PC-3 (cell line): Measurements from ENCODE around the gene ING3. TPM values are rescaled to one million over a fixed set of nuclear protein-coding genes. Genes with fewer than 3 reads are reported as not detected.
"Not testable (repeated sequence)": the region's sequence is repeated elsewhere in the genome, so short reads cannot be mapped to it uniquely, and the experiment has no call there.

Source experiments
- ATAC-seq: fragments of 200-7000 bp; cut with Tn5 transposase; 2 replicates; pipeline ENCODE4 v1.9.1; 2020; ENCODE audit warnings: mild to moderate bottlenecking, moderate library complexity
- BruUV-seq: library from RNA; stranded (reverse); fragments of 400-500 nt; replicated peaks from 2 replicates; lab custom pipeline; 2021; lab: Mats Ljungman, UMichigan
- CTCF ChIA-PET: fragments of 300-600 bp; sonication (Branson Sonifier 250); formaldehyde crosslinking; loops from one replicate; lab custom pipeline; 2022; ENCODE audit warnings: antibody characterized with exemption; lab: Charles Lee
- POLR2A ChIA-PET: fragments of 300-600 bp; sonication (Branson Sonifier 250); formaldehyde crosslinking; loops from one replicate; lab custom pipeline; 2022; ENCODE audit warnings: antibody characterized with exemption; ENCODE audit not compliant: unreplicated experiment; lab: Charles Lee
- DNase-seq: peaks from one replicate; pipeline ENCODE4 v3.0.0-alpha.2; 2015
- H2AFZ ChIP-seq: fragments of 300-600 bp; sonication (generic); 2 replicates; pipeline ENCODE4 v1.6.0; 2016; ENCODE audit warnings: antibody characterized with exemption, low read length
- H3F3A ChIP-seq: fragments of 300-600 bp; sonication (generic); one replicate; pipeline ENCODE4 v1.6.0; 2017; ENCODE audit warnings: antibody characterized with exemption, low read length, control low read depth, mild to moderate bottlenecking; ENCODE audit not compliant: unreplicated experiment
- H3K27ac ChIP-seq: fragments of 300-600 bp; sonication (generic); 2 replicates; pipeline ENCODE4 v1.5.1; 2016; ENCODE audit warnings: mild to moderate bottlenecking, low read length
- H3K27me3 ChIP-seq: fragments of 300-600 bp; sonication (generic); 2 replicates; pipeline ENCODE4 v1.6.1; 2016; ENCODE audit warnings: low read length, mixed read lengths
- H3K36me3 ChIP-seq: fragments of 300-600 bp; sonication (generic); 2 replicates; pipeline ENCODE4 v1.6.1; 2016; ENCODE audit warnings: low read depth, mixed run types, low read length, mixed read lengths
- H3K4me1 ChIP-seq: fragments of 300-600 bp; sonication (generic); 2 replicates; pipeline ENCODE4 v1.5.1; 2016; ENCODE audit warnings: low read length; ENCODE audit not compliant: insufficient read depth
- H3K4me2 ChIP-seq: fragments of 300-600 bp; sonication (generic); 2 replicates; pipeline ENCODE4 v1.6.0; 2016; ENCODE audit warnings: low read length
- H3K4me3 ChIP-seq: fragments of 300-600 bp; sonication (generic); 2 replicates; pipeline ENCODE4 v1.5.1; 2016; ENCODE audit warnings: mild to moderate bottlenecking, low read length, mixed read lengths
- H3K79me2 ChIP-seq: fragments of 300-600 bp; sonication (generic); 2 replicates; pipeline ENCODE4 v1.6.1; 2017; ENCODE audit warnings: low read length, mixed read lengths
- H3K9ac ChIP-seq: fragments of 300-600 bp; sonication (generic); 2 replicates; pipeline ENCODE4 v1.6.0; 2016; ENCODE audit warnings: mild to moderate bottlenecking, low read length
- H3K9me2 ChIP-seq: fragments of 300-600 bp; sonication (generic); replicated peaks from 2 replicates; pipeline ENCODE4 v1.6.1; 2016; ENCODE audit warnings: mixed run types, low read length, mixed read lengths
- H3K9me3 ChIP-seq: fragments of 300-600 bp; sonication (generic); 2 replicates; pipeline ENCODE4 v1.6.1; 2016; ENCODE audit warnings: low read length, mixed read lengths
- H4K20me1 ChIP-seq: fragments of 300-600 bp; sonication (generic); 2 replicates; pipeline ENCODE4 v1.6.1; 2016; ENCODE audit warnings: low read length, mixed read lengths
- CTCF ChIP-seq: fragments of 300-600 bp; sonication (generic); conservative IDR thresholded peaks from 2 replicates; pipeline ENCODE4 v1.5.1; 2017; ENCODE audit warnings: antibody characterized with exemption, low read depth, mild to moderate bottlenecking, low read length
- EZH2 ChIP-seq: fragments of 300-600 bp; sonication (generic); IDR thresholded peaks from one replicate; pipeline ENCODE4 v1.6.1; 2017; ENCODE audit warnings: antibody characterized with exemption, mild to moderate bottlenecking, low read length; ENCODE audit not compliant: unreplicated experiment
- EZH2phosphoT487 ChIP-seq: fragments of 300-600 bp; sonication (generic); IDR thresholded peaks from 2 replicates; pipeline ENCODE4 v1.6.1; 2018; ENCODE audit warnings: mild to moderate bottlenecking, antibody characterized with exemption, low read length, borderline replicate concordance
- intact Hi-C: fragments of 100-400 bp; cut with micrococcal nuclease; formaldehyde crosslinking; loops from 2 replicates; pipeline ENCODE4 v1.9.0; 2023
- total RNA-seq: library from RNA; depleted of rRNA; stranded (reverse); fragments of >200 nt; gene quantifications from 2 replicates; pipeline ENCODE4 v1.2.3, GENCODE V29; 2014

The ING3 gene
- total RNA-seq, 1 experiment from 2014 or later = 12.8 TPM

- no TSS peak for BruUV-seq
These were observed 53.6 kb downstream of the ING3 start for GRCh38 chr7:121003986-121004685.

GRCh38 chr7:121005058-121005457 is 54.5 kb downstream of the ING3 start:
- H2AFZ ChIP-seq, CTCF ChIA-PET, H3K9me3 ChIP-seq, intact Hi-C loops, H3K79me2 ChIP-seq, H4K20me1 ChIP-seq, H3K9ac ChIP-seq, H3K4me2 ChIP-seq, H3F3A ChIP-seq, DNase-seq, H3K9me2 ChIP-seq, BruUV-seq, H3K4me3 ChIP-seq, H3K36me3 ChIP-seq, H3K27me3 ChIP-seq, POLR2A ChIA-PET, ATAC-seq, H3K27ac ChIP-seq: not testable (repeated sequence)
- H3K4me1 ChIP-seq = peaks cover 29% of the 10 kb centered on the region

More at GRCh38 chr7:121003986-121004685, 53.6 kb downstream of the ING3 start:
- Histone ChIP-seq H2AFZ (no peak overlapping the region), H3K4me2 (no peak overlapping the region), H3K9me2 (no peaks in the 10 kb centered on the region), H3K27me3 (no peaks in the 10 kb centered on the region), H3K9ac (no peak overlapping the region), H3K4me1 (peaks cover 29% of the 10 kb centered on the region), H3K4me3 (no peak overlapping the region), H3K9me3 (no peaks in the 10 kb centered on the region), H3F3A (no peaks in the 10 kb centered on the region), H4K20me1 (no peaks in the 10 kb centered on the region), H3K27ac (no peak overlapping the region), H3K36me3 (no peaks in the 10 kb centered on the region), H3K79me2 (no peaks in the 10 kb centered on the region)
- ChIA-PET CTCF (no interaction called here), POLR2A (no interaction called here)
- ATAC-seq (no peak), DNase-seq (no peak)
- TF ChIP-seq EZH2 = no peak
- no peak for TF ChIP-seq CTCF
- intact Hi-C loops = loop anchor here (2.0 kb wide), 1 partner anchor 45 kb away; no protein-coding TSS in a partner anchor

- Histone ChIP-seq H3K4me1 (peaks cover 26% of the 10 kb centered on the region), H3K79me2 (no peaks in the 10 kb centered on the region), H3K4me2 (no peak overlapping the region), H3K9me3 (no peaks in the 10 kb centered on the region), H3K9me2 (no peaks in the 10 kb centered on the region), H3F3A (no peaks in the 10 kb centered on the region), H3K27me3 (no peaks in the 10 kb centered on the region), H3K4me3 (no peak overlapping the region), H3K36me3 (no peaks in the 10 kb centered on the region), H4K20me1 (no peaks in the 10 kb centered on the region), H3K9ac (no peak overlapping the region), H2AFZ (no peak overlapping the region), H3K27ac (no peak overlapping the region)
- no peak for ATAC-seq
- ChIA-PET CTCF (interaction anchor here (0.6 kb wide), 1 partner anchor 368 kb away, joined by 3 read pairs; no protein-coding TSS in a partner anchor), POLR2A (no interaction called here)
- intact Hi-C loops = no loop called here
- no TSS peak for BruUV-seq
- DNase-seq = no peak
- TF ChIP-seq CTCF (no peak), EZH2 (no peak), EZH2phosphoT487 (no peak)
These were observed 55.5 kb downstream of the ING3 start for GRCh38 chr7:121005996-121006584.
